GM23338 (cell line): ENCODE results near the gene LMBRD1.
A peak's percentile ranks its signal among the peaks of the same experiment; 100 is the strongest.

Experiments
- EZH2 ChIP-seq: fragments of 200-600 bp; sonication (generic); IDR thresholded peaks from one replicate; pipeline ENCODE4 v1.8.0; 2017; ENCODE audit warnings: antibody characterized with exemption, mild to moderate bottlenecking, low read depth; ENCODE audit not compliant: unreplicated experiment
- EZH2phosphoT487 ChIP-seq: fragments of 200-600 bp; sonication (generic); IDR thresholded peaks from one replicate; pipeline ENCODE4 v1.8.1; 2018; ENCODE audit warnings: antibody characterized with exemption; ENCODE audit not compliant: unreplicated experiment
- POLR2AphosphoS5 ChIP-seq: IDR thresholded peaks from 2 replicates; pipeline ENCODE4 v1.6.1; 2016; ENCODE audit warnings: antibody characterized with exemption, low read depth
- TF ChIP-seq, protein P1 (sequence below), 2 experiments: fragments of 200-600 bp in 1 of 2; sonication (generic) in 1 of 2; conservative IDR thresholded peaks; 2 replicates each; pipeline versions ENCODE4 v1.5.1 to v1.6.1; 2016 to 2017; ENCODE audit warnings: antibody characterized with exemption in 2 of 2, low read depth in 2 of 2, mild to moderate bottlenecking in 2 of 2, moderate library complexity in 1 of 2

DNA sequence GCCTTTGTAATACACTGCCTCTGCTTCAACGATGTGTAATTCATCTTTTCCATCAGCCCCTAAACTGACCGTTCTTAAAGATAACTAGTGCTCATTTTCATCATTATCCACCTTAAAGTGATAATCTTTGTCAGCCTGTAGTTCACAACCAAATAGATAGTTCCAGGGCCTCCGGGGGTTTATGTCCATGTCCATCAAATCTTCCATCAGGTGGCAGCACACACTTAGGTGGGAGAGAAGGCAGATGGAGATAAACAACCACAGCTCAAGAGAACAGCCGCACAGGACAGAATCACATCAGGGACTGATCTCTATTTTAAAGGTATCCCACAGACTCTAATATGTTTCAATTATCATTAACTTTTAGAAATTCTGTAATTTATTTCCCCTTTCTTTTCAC, 90.9 kb downstream of the LMBRD1 start:
- TF ChIP-seq EZH2phosphoT487 (no peak), POLR2AphosphoS5 (no peak), EZH2 (no peak)
- TF ChIP-seq, protein P1, sequence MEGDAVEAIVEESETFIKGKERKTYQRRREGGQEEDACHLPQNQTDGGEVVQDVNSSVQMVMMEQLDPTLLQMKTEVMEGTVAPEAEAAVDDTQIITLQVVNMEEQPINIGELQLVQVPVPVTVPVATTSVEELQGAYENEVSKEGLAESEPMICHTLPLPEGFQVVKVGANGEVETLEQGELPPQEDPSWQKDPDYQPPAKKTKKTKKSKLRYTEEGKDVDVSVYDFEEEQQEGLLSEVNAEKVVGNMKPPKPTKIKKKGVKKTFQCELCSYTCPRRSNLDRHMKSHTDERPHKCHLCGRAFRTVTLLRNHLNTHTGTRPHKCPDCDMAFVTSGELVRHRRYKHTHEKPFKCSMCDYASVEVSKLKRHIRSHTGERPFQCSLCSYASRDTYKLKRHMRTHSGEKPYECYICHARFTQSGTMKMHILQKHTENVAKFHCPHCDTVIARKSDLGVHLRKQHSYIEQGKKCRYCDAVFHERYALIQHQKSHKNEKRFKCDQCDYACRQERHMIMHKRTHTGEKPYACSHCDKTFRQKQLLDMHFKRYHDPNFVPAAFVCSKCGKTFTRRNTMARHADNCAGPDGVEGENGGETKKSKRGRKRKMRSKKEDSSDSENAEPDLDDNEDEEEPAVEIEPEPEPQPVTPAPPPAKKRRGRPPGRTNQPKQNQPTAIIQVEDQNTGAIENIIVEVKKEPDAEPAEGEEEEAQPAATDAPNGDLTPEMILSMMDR (conservative IDR thresholded peaks at IDR 0.05; ENCODE audit: low read depth in 2 of 2): peak; percentile 26 to 56
